Prostate gland (tissue), 2 donors: ENCODE measurements around the gene NOS1AP.

Experiments
- POLR2A ChIP-seq: fragments of 450-650 bp; IDR thresholded peaks from one replicate; pipeline ENCODE4 v1.6.1; 2016; ENCODE audit warnings: antibody characterized with exemption, mild to moderate bottlenecking
- TF ChIP-seq, protein P1 (sequence below), 4 experiments: fragments of 200-600 bp in 2 of 4; fragments of 450-650 bp in 2 of 4; sonication (generic) in 2 of 4; IDR thresholded peaks; 1 replicate in 3 of 4; 2 replicates in 1 of 4; pipeline ENCODE4 v1.5.1; 2016 to 2019; ENCODE audit warnings: antibody characterized with exemption in 4 of 4, mild to moderate bottlenecking in 2 of 4, moderate library complexity in 2 of 4

DNA sequence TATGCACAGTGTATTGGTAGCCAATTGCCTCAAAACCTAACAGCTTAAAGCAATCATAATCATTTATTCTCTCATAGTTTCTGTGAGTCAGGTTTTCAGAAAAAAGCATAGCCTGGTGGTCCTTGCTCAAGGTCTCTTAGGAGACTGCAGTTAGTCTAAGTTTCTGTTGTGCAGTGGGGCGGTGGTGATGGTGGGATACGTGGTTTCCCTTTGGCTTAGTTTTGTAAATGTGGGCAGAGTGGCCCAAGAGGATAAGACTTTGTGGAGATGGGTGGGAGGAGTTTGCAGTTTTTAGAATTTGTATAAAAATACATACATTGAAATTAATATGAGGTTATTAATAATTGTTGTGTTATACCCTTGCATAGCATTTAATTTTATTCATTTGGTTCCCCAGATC is 68.6 kb downstream of the NOS1AP start:
- TF ChIP-seq, protein P1, sequence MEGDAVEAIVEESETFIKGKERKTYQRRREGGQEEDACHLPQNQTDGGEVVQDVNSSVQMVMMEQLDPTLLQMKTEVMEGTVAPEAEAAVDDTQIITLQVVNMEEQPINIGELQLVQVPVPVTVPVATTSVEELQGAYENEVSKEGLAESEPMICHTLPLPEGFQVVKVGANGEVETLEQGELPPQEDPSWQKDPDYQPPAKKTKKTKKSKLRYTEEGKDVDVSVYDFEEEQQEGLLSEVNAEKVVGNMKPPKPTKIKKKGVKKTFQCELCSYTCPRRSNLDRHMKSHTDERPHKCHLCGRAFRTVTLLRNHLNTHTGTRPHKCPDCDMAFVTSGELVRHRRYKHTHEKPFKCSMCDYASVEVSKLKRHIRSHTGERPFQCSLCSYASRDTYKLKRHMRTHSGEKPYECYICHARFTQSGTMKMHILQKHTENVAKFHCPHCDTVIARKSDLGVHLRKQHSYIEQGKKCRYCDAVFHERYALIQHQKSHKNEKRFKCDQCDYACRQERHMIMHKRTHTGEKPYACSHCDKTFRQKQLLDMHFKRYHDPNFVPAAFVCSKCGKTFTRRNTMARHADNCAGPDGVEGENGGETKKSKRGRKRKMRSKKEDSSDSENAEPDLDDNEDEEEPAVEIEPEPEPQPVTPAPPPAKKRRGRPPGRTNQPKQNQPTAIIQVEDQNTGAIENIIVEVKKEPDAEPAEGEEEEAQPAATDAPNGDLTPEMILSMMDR (IDR thresholded peaks at IDR 0.05), result no peak
- TF ChIP-seq POLR2A, result no peak
